Neural progenitor cell (in vitro differentiated cells): ENCODE data around the gene ATP10B.

Source experiments
- CTCF ChIP-seq: fragments of 200-600 bp; sonication (generic); IDR thresholded peaks from 2 replicates; pipeline ENCODE4 v1.5.1; 2017; ENCODE audit warnings: antibody characterized with exemption, mild to moderate bottlenecking
- EZH2 ChIP-seq: fragments of 200-600 bp; sonication (generic); IDR thresholded peaks from 2 replicates; pipeline ENCODE4 v1.6.1; 2017; ENCODE audit warnings: antibody characterized with exemption, mild to moderate bottlenecking, moderate library complexity

- TF ChIP-seq CTCF (no peak), EZH2 (no peak)
Observed at GRCh38 chr5:160555971-160556631, 295.9 kb downstream of the ATP10B start.
